Common myeloid progenitor, CD34-positive (primary cell): ENCODE data around the gene PPP3CB.

ENCODE experiments used
- CTCF ChIA-PET: fragments of 350-600 bp; sonication (Branson Sonifier 250); formaldehyde crosslinking; loops from one replicate; lab custom pipeline; 2021; ENCODE audit warnings: antibody characterized with exemption; lab: Charles Lee
- POLR2A ChIA-PET: fragments of 350-600 bp; sonication (Branson Sonifier 250); formaldehyde crosslinking; loops from one replicate; lab custom pipeline; 2021; ENCODE audit warnings: antibody characterized with exemption; lab: Charles Lee
- DNase-seq, 3 donors: peaks; one replicate each; pipeline versions ENCODE4 v3.0.0 to v3.0.0-alpha.2; 2013
- H3K27ac ChIP-seq, 2 experiments: 1 replicate in 1 of 2; 2 replicates in 1 of 2; pipeline ENCODE4 v1.7.0; 2013; ENCODE audit warnings: inconsistent platforms in 2 of 2, low read length in 2 of 2, mild to moderate bottlenecking in 2 of 2, low read depth in 1 of 2, moderate library complexity in 1 of 2; ENCODE audit not compliant: severe bottlenecking in 2 of 2, insufficient read depth in 1 of 2, poor library complexity in 1 of 2
- H3K27me3 ChIP-seq, 5 experiments: replicated peaks in 2 of 5; 1 replicate in 3 of 5; 2 replicates in 2 of 5; pipeline versions ENCODE4 v1.6.1 to v1.7.0; 2013; ENCODE audit warnings: low read length in 4 of 5, mild to moderate bottlenecking in 2 of 5, moderate library complexity in 2 of 5, inconsistent platforms in 1 of 5; ENCODE audit not compliant: insufficient read depth in 5 of 5, control insufficient read depth in 4 of 5
- H3K36me3 ChIP-seq, 4 experiments: 1 replicate in 2 of 4; 2 replicates in 2 of 4; pipeline versions ENCODE4 v1.6.1 to v1.7.0; 2013; ENCODE audit warnings: low read length in 3 of 4, control low read depth in 1 of 4, mild to moderate bottlenecking in 1 of 4; ENCODE audit not compliant: control insufficient read depth in 4 of 4, insufficient read depth in 4 of 4
- H3K4me1 ChIP-seq, 4 experiments: 1 replicate in 3 of 4; 2 replicates in 1 of 4; pipeline versions ENCODE4 v1.6.1 to v1.7.1; 2013; ENCODE audit warnings: low read length in 3 of 4, mild to moderate bottlenecking in 3 of 4, control low read depth in 1 of 4, inconsistent platforms in 1 of 4, moderate library complexity in 1 of 4; ENCODE audit not compliant: control insufficient read depth in 4 of 4, insufficient read depth in 4 of 4; ENCODE audit errors: control extremely low read depth in 1 of 4
- H3K4me3 ChIP-seq, 7 experiments: 1 replicate in 4 of 7; 2 replicates in 3 of 7; pipeline versions ENCODE4 v1.5.1 to v1.7.0; 2013; ENCODE audit warnings: mild to moderate bottlenecking in 7 of 7, low read length in 6 of 7, moderate library complexity in 6 of 7, inconsistent platforms in 2 of 7, low read depth in 2 of 7, control low read depth in 1 of 7; ENCODE audit not compliant: insufficient read depth in 4 of 7, control insufficient read depth in 1 of 7; ENCODE audit errors: extremely low read depth in 1 of 7
- H3K9me3 ChIP-seq, 5 experiments: 1 replicate in 4 of 5; 2 replicates in 1 of 5; pipeline versions ENCODE4 v1.6.1 to v1.7.1; 2013; ENCODE audit warnings: low read length in 4 of 5, mild to moderate bottlenecking in 2 of 5, inconsistent platforms in 1 of 5, low read depth in 1 of 5, moderate library complexity in 1 of 5; ENCODE audit not compliant: control insufficient read depth in 4 of 5, insufficient read depth in 2 of 5; ENCODE audit errors: control extremely low read depth in 1 of 5
- WGBS: methylation state at CpG from one replicate; pipeline ENCODE4 v1.1.5; 2013; ENCODE audit not compliant: insufficient coverage; 5-methylcytosine and 5-hydroxymethylcytosine counted together

Gene PPP3CB

GRCh38 chr10:73522263-73522662 is 26.4 kb upstream of the PPP3CB start:
- no peaks in the 10 kb centered on the region for H3K27me3 ChIP-seq
- ChIA-PET CTCF (interaction anchor here (1.4 to 1.7 kb wide), 2 partner anchors 8 to 124 kb away, joined by 5 to 7 read pairs; no protein-coding TSS in a partner anchor), POLR2A (interaction anchor here (0.6 kb wide), 1 partner anchor 333 kb away, joined by 5 read pairs; no protein-coding TSS in a partner anchor)
- DNase-seq, result no peak
- H3K27ac ChIP-seq, result no peak overlapping the region
- H3K36me3 ChIP-seq, result peaks cover 7 to 22% (median 20%) of the 10 kb centered on the region in 4 experiments
- no peaks in the 10 kb centered on the region for H3K4me1 ChIP-seq
- no peaks in the 10 kb centered on the region for H3K9me3 ChIP-seq
- H3K4me3 ChIP-seq, result no peak overlapping the region
- WGBS, result no CpG with 5 or more reads among the region's 1 CpG

GRCh38 chr10:73519336-73519735 is 23.5 kb upstream of the PPP3CB start:
- no peak overlapping the region for H3K27ac ChIP-seq
- POLR2A ChIA-PET, result no interaction called here
- no peak for DNase-seq
- H3K36me3 ChIP-seq, result peaks cover 6 to 31% (median 24%) of the 10 kb centered on the region in 4 experiments
- 100% methylated on average over 1 of the region's 3 CpGs for WGBS
- no peaks in the 10 kb centered on the region for H3K27me3 ChIP-seq
- CTCF ChIA-PET, result interaction anchor here (1.7 to 2.6 kb wide), 2 partner anchors 10 to 125 kb away, joined by 6 to 10 read pairs; no protein-coding TSS in a partner anchor
- H3K4me3 ChIP-seq, result no peak overlapping the region
- no peaks in the 10 kb centered on the region for H3K9me3 ChIP-seq
- no peaks in the 10 kb centered on the region for H3K4me1 ChIP-seq

DNA sequence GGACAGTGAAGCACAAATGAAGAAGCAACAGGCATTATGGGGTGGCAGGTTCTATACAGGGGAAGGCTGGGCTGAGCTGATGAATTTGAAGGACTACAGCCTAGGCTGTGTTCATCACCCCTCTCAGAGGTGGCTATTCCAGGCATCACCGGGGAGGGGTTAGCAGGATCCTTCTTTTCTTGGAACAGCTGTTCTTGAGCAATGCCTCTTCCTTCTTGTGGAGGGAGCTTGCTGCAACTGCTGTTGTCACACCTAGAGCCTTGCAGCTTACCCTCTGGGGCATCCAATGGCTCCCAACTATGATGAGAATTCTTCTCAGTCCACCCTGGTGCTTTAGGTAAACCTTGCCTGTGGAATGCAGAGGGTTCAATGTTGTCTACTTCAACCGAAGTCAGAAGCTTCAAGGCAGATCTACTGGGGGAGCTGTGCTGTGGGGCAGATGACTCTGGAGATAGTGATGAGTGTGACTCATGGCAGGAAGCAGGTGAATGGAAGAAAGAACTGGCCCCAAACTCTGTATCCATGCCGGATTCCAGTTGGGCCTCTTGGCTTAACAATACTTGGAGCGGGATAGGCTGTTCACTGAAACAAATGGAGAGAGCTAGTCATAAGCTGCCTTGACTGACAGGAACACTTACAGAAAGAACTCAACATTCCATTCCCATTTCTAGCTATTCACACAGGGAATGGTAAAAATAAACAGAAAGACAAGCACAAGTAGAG is 21.5 kb upstream of the PPP3CB start:
- DNase-seq, result no peak
- H3K27me3 ChIP-seq, result no peaks in the 10 kb centered on the region
- no peaks in the 10 kb centered on the region for H3K4me1 ChIP-seq
- WGBS, result 96% methylated on average over 4 of the region's 4 CpGs
- H3K9me3 ChIP-seq, result no peaks in the 10 kb centered on the region
- no peak overlapping the region for H3K4me3 ChIP-seq
- CTCF ChIA-PET, result interaction anchor here (0.5 to 2.0 kb wide), 6 partner anchors 12 to 132 kb away, joined by 3 to 11 read pairs (median 4); no protein-coding TSS in a partner anchor
- H3K36me3 ChIP-seq, result peaks cover 6 to 31% (median 22%) of the 10 kb centered on the region in 4 experiments
- POLR2A ChIA-PET, result no interaction called here
- H3K27ac ChIP-seq, result no peak overlapping the region

- no peak for DNase-seq
- H3K4me1 ChIP-seq, result no peaks in the 10 kb centered on the region
- POLR2A ChIA-PET, result interaction anchor here (0.7 kb wide), 1 partner anchor 17 kb away, joined by 3 read pairs; no protein-coding TSS in a partner anchor
- no peaks in the 10 kb centered on the region for H3K27me3 ChIP-seq
- peaks cover 0 to 12% (median 8%) of the 10 kb centered on the region in 4 experiments for H3K36me3 ChIP-seq
- 100% methylated on average over 2 of the region's 4 CpGs for WGBS
- no peaks in the 10 kb centered on the region for H3K9me3 ChIP-seq
- H3K4me3 ChIP-seq, result no peak overlapping the region
- CTCF ChIA-PET, result interaction anchor here (0.6 to 1.0 kb wide), 2 partner anchors 131 to 133 kb away, joined by 3 to 4 read pairs; no protein-coding TSS in a partner anchor
- no peak overlapping the region for H3K27ac ChIP-seq
Observed at GRCh38 chr10:73512207-73512743, 16.5 kb upstream of the PPP3CB start.

- no peak overlapping the region for H3K27ac ChIP-seq
- no peak overlapping the region for H3K4me3 ChIP-seq
- H3K36me3 ChIP-seq, result peaks cover 0 to 7% (median 3%) of the 10 kb centered on the region in 4 experiments
- WGBS, result 97% methylated on average over 5 of the region's 5 CpGs
- no peaks in the 10 kb centered on the region for H3K4me1 ChIP-seq
- H3K27me3 ChIP-seq, result no peaks in the 10 kb centered on the region
- POLR2A ChIA-PET, result no interaction called here
- DNase-seq, result no peak
- no peaks in the 10 kb centered on the region for H3K9me3 ChIP-seq
- CTCF ChIA-PET, result interaction anchor here (0.6 to 0.9 kb wide), 2 partner anchors 20 to 412 kb away, joined by 3 read pairs; no protein-coding TSS in a partner anchor
Observed at GRCh38 chr10:73509695-73510094, 13.9 kb upstream of the PPP3CB start.

GRCh38 chr10:73506491-73506890 is 10.7 kb upstream of the PPP3CB start:
- Histone ChIP-seq H3K27ac (no peak overlapping the region), H3K27me3 (no peaks in the 10 kb centered on the region), H3K4me3 (no peak overlapping the region), H3K4me1 (peaks cover 3 to 7% (median 6%) of the 10 kb centered on the region in 4 experiments), H3K9me3 (no peaks in the 10 kb centered on the region), H3K36me3 (peaks cover 0 to 15% (median 5%) of the 10 kb centered on the region in 4 experiments)
- POLR2A ChIA-PET, result no interaction called here
- CTCF ChIA-PET, result no interaction called here
- no CpG with 5 or more reads among the region's 1 CpG for WGBS
- DNase-seq, result no peak

DNA sequence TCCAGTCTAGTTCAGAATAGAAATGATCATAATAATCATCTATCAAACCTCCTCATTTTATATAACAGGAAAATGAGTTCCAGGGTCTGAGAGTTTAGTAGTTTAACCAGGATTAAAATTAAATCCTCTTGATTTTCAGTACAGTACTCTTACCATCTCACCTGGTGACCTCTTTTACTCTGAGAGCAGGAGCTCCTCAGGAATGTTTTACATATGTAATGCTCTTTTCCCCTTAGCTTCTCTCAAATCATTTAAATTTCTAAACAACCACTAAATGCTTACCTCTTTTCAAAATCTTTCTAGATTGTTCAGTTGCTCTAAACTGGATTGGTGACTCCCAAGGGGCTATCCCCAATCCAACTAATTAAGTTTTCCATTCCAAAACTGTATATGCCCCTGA is 10.2 kb upstream of the PPP3CB start:
- Histone ChIP-seq H3K27ac (no peak overlapping the region), H3K4me3 (no peak overlapping the region), H3K36me3 (peaks cover 0 to 15% (median 5%) of the 10 kb centered on the region in 4 experiments), H3K4me1 (peaks cover 8 to 11% (median 10%) of the 10 kb centered on the region in 4 experiments), H3K9me3 (no peaks in the 10 kb centered on the region), H3K27me3 (no peaks in the 10 kb centered on the region)
- DNase-seq, result no peak
- ChIA-PET POLR2A (no interaction called here), CTCF (no interaction called here)
